ENCODE results near the gene ROGDI. TPM values are rescaled to one million over a fixed set of nuclear protein-coding genes. Genes with fewer than 3 reads are reported as not detected.

The ROGDI gene
- total and polyA plus RNA-seq, 9 of the 15 experiments (the other 6 are each of a cell fraction or from before 2014, with no cell fraction given) = 0.97 to 37.3 (median 16.5) TPM

Small RNAs within 50 kb of the gene (small RNA-seq; reads per million reads assigned to genes)
- gene RF00017 = not detected

Other genes with a start within 250 kb of the ROGDI start
Only the 7 nearest of the 14 such genes appear.
- gene ANKS3, start 68.4 kb downstream of the ROGDI start, total RNA-seq (2014; rRNA removed) = 21.5 and 21.9 TPM in 2 replicates
- 8.0 and 12.0 TPM in 2 replicates for gene ANKS3, start 68.4 kb downstream of the ROGDI start, total RNA-seq (2014; rRNA removed; fragmentation: Illumina TruSeq; extraction: Trizol)
- gene ANKS3, start 68.4 kb downstream of the ROGDI start, total RNA-seq (2015; rRNA removed; fragmentation: Illumina TruSeq; extraction: Trizol) = 14.8 and 15.6 TPM in 2 replicates
- 22.1 and 25.7 TPM in 2 replicates for gene ANKS3, start 68.4 kb downstream of the ROGDI start, total RNA-seq (2021)
- 17.2 and 21.5 TPM in 2 replicates for gene ANKS3, start 68.4 kb downstream of the ROGDI start, polyA plus RNA-seq (2011; rRNA removed)
- gene ANKS3, start 68.4 kb downstream of the ROGDI start, polyA plus RNA-seq (2014; fragmentation: Illumina TruSeq; extraction: Trizol) = 9.3 and 11.4 TPM in 2 replicates
- under 1 TPM; 0.43 to 0.66 TPM for gene ANKS3, start 68.4 kb downstream of the ROGDI start, polyA plus RNA-seq (2014; fragmentation: Nextera tagmentation; extraction: Ambion mirVana)
- 23.4 and 23.7 TPM in 2 replicates for gene ANKS3, start 68.4 kb downstream of the ROGDI start, polyA plus RNA-seq (2014; rRNA removed)
- gene DNAAF8, start 68.1 kb downstream of the ROGDI start, total RNA-seq (2014; rRNA removed) = not detected in 2 replicates
- gene DNAAF8, start 68.1 kb downstream of the ROGDI start, total RNA-seq (2014; rRNA removed; fragmentation: Illumina TruSeq; extraction: Trizol) = not detected in 2 replicates
- gene DNAAF8, start 68.1 kb downstream of the ROGDI start, total RNA-seq (2015; rRNA removed; fragmentation: Illumina TruSeq; extraction: Trizol) = not detected in 2 replicates
- not detected in 2 replicates for gene DNAAF8, start 68.1 kb downstream of the ROGDI start, total RNA-seq (2021)
- gene DNAAF8, start 68.1 kb downstream of the ROGDI start, polyA plus RNA-seq (2011; rRNA removed) = 0.04 and 0.11 TPM in 2 replicates
- 0.10 TPM in 1 of 2 replicates, not detected in the other for gene DNAAF8, start 68.1 kb downstream of the ROGDI start, polyA plus RNA-seq (2014; fragmentation: Illumina TruSeq; extraction: Trizol)
- gene DNAAF8, start 68.1 kb downstream of the ROGDI start, polyA plus RNA-seq (2014; fragmentation: Nextera tagmentation; extraction: Ambion mirVana) = not detected
- 0.12 TPM in 1 of 2 replicates, not detected in the other for gene DNAAF8, start 68.1 kb downstream of the ROGDI start, polyA plus RNA-seq (2014; rRNA removed)
- 8.5 and 8.9 TPM in 2 replicates for gene ZNF500, start 35.5 kb downstream of the ROGDI start, total RNA-seq (2014; rRNA removed)
- 3.5 and 3.8 TPM in 2 replicates for gene ZNF500, start 35.5 kb downstream of the ROGDI start, total RNA-seq (2014; rRNA removed; fragmentation: Illumina TruSeq; extraction: Trizol)
- gene ZNF500, start 35.5 kb downstream of the ROGDI start, total RNA-seq (2015; rRNA removed; fragmentation: Illumina TruSeq; extraction: Trizol) = 5.3 and 8.0 TPM in 2 replicates
- 16.4 and 20.8 TPM in 2 replicates for gene ZNF500, start 35.5 kb downstream of the ROGDI start, total RNA-seq (2021)
- gene ZNF500, start 35.5 kb downstream of the ROGDI start, polyA plus RNA-seq (2011; rRNA removed) = 4.5 and 7.4 TPM in 2 replicates
- 5.3 and 8.5 TPM in 2 replicates for gene ZNF500, start 35.5 kb downstream of the ROGDI start, polyA plus RNA-seq (2014; fragmentation: Illumina TruSeq; extraction: Trizol)
- gene ZNF500, start 35.5 kb downstream of the ROGDI start, polyA plus RNA-seq (2014; fragmentation: Nextera tagmentation; extraction: Ambion mirVana) = under 1 TPM; 0.80 to 0.84 TPM
- 7.0 and 12.1 TPM in 2 replicates for gene ZNF500, start 35.5 kb downstream of the ROGDI start, polyA plus RNA-seq (2014; rRNA removed)
- not detected in 2 replicates for gene SEPTIN12, start 14.3 kb downstream of the ROGDI start, total RNA-seq (2014; rRNA removed)
- not detected in 2 replicates for gene SEPTIN12, start 14.3 kb downstream of the ROGDI start, total RNA-seq (2014; rRNA removed; fragmentation: Illumina TruSeq; extraction: Trizol)
- not detected in 2 replicates for gene SEPTIN12, start 14.3 kb downstream of the ROGDI start, total RNA-seq (2015; rRNA removed; fragmentation: Illumina TruSeq; extraction: Trizol)
- not detected in 2 replicates for gene SEPTIN12, start 14.3 kb downstream of the ROGDI start, total RNA-seq (2021)
- not detected in 2 replicates for gene SEPTIN12, start 14.3 kb downstream of the ROGDI start, polyA plus RNA-seq (2011; rRNA removed)
- not detected in 2 replicates for gene SEPTIN12, start 14.3 kb downstream of the ROGDI start, polyA plus RNA-seq (2014; fragmentation: Illumina TruSeq; extraction: Trizol)
- gene SEPTIN12, start 14.3 kb downstream of the ROGDI start, polyA plus RNA-seq (2014; fragmentation: Nextera tagmentation; extraction: Ambion mirVana) = not detected
- not detected in 2 replicates for gene SEPTIN12, start 14.3 kb downstream of the ROGDI start, polyA plus RNA-seq (2014; rRNA removed)
- gene SMIM22, start 7.3 kb downstream of the ROGDI start, total RNA-seq (2014; rRNA removed) = not detected in 2 replicates
- not detected in 2 replicates for gene SMIM22, start 7.3 kb downstream of the ROGDI start, total RNA-seq (2014; rRNA removed; fragmentation: Illumina TruSeq; extraction: Trizol)
- gene SMIM22, start 7.3 kb downstream of the ROGDI start, total RNA-seq (2015; rRNA removed; fragmentation: Illumina TruSeq; extraction: Trizol) = not detected in 2 replicates
- not detected in 2 replicates for gene SMIM22, start 7.3 kb downstream of the ROGDI start, total RNA-seq (2021)
- gene SMIM22, start 7.3 kb downstream of the ROGDI start, polyA plus RNA-seq (2011; rRNA removed) = not detected in 2 replicates
- not detected in 2 replicates for gene SMIM22, start 7.3 kb downstream of the ROGDI start, polyA plus RNA-seq (2014; fragmentation: Illumina TruSeq; extraction: Trizol)
- gene SMIM22, start 7.3 kb downstream of the ROGDI start, polyA plus RNA-seq (2014; fragmentation: Nextera tagmentation; extraction: Ambion mirVana) = not detected
- gene SMIM22, start 7.3 kb downstream of the ROGDI start, polyA plus RNA-seq (2014; rRNA removed) = not detected in 2 replicates
- 36.5 and 41.6 TPM in 2 replicates for gene GLYR1, start 44.7 kb upstream of the ROGDI start, total RNA-seq (2014; rRNA removed)
- 59.6 and 76.9 TPM in 2 replicates for gene GLYR1, start 44.7 kb upstream of the ROGDI start, total RNA-seq (2014; rRNA removed; fragmentation: Illumina TruSeq; extraction: Trizol)
- 70.9 and 72.4 TPM in 2 replicates for gene GLYR1, start 44.7 kb upstream of the ROGDI start, total RNA-seq (2015; rRNA removed; fragmentation: Illumina TruSeq; extraction: Trizol)
- 92.7 and 97.6 TPM in 2 replicates for gene GLYR1, start 44.7 kb upstream of the ROGDI start, total RNA-seq (2021)
- 60.2 and 63.0 TPM in 2 replicates for gene GLYR1, start 44.7 kb upstream of the ROGDI start, polyA plus RNA-seq (2011; rRNA removed)
- gene GLYR1, start 44.7 kb upstream of the ROGDI start, polyA plus RNA-seq (2014; fragmentation: Illumina TruSeq; extraction: Trizol) = 96.4 and 99.2 TPM in 2 replicates
- 1 to 10 TPM; 6.7 to 8.3 TPM for gene GLYR1, start 44.7 kb upstream of the ROGDI start, polyA plus RNA-seq (2014; fragmentation: Nextera tagmentation; extraction: Ambion mirVana)
- 83.1 and 89.8 TPM in 2 replicates for gene GLYR1, start 44.7 kb upstream of the ROGDI start, polyA plus RNA-seq (2014; rRNA removed)
- gene UBN1, start 44.8 kb upstream of the ROGDI start, total RNA-seq (2014; rRNA removed) = 20.6 and 20.8 TPM in 2 replicates
- gene UBN1, start 44.8 kb upstream of the ROGDI start, total RNA-seq (2014; rRNA removed; fragmentation: Illumina TruSeq; extraction: Trizol) = 19.8 and 23.9 TPM in 2 replicates
- gene UBN1, start 44.8 kb upstream of the ROGDI start, total RNA-seq (2015; rRNA removed; fragmentation: Illumina TruSeq; extraction: Trizol) = 24.4 and 25.0 TPM in 2 replicates
- gene UBN1, start 44.8 kb upstream of the ROGDI start, total RNA-seq (2021) = 40.9 and 45.7 TPM in 2 replicates
- gene UBN1, start 44.8 kb upstream of the ROGDI start, polyA plus RNA-seq (2011; rRNA removed) = 14.9 and 15.4 TPM in 2 replicates
- 31.2 and 34.2 TPM in 2 replicates for gene UBN1, start 44.8 kb upstream of the ROGDI start, polyA plus RNA-seq (2014; fragmentation: Illumina TruSeq; extraction: Trizol)
- gene UBN1, start 44.8 kb upstream of the ROGDI start, polyA plus RNA-seq (2014; fragmentation: Nextera tagmentation; extraction: Ambion mirVana) = 1 to 10 TPM; 1.5 to 2.4 TPM
- 21.1 and 25.5 TPM in 2 replicates for gene UBN1, start 44.8 kb upstream of the ROGDI start, polyA plus RNA-seq (2014; rRNA removed)

Data from K562 (cell line).